Measurements from ENCODE around the gene PLIN4. TPM values are rescaled to one million over a fixed set of nuclear protein-coding genes. Genes with fewer than 3 reads are reported as not detected.

PLIN4 gene
- total RNA-seq, 2 donors from 2014 or later, result 0.47 to 6.3 TPM

DNA sequence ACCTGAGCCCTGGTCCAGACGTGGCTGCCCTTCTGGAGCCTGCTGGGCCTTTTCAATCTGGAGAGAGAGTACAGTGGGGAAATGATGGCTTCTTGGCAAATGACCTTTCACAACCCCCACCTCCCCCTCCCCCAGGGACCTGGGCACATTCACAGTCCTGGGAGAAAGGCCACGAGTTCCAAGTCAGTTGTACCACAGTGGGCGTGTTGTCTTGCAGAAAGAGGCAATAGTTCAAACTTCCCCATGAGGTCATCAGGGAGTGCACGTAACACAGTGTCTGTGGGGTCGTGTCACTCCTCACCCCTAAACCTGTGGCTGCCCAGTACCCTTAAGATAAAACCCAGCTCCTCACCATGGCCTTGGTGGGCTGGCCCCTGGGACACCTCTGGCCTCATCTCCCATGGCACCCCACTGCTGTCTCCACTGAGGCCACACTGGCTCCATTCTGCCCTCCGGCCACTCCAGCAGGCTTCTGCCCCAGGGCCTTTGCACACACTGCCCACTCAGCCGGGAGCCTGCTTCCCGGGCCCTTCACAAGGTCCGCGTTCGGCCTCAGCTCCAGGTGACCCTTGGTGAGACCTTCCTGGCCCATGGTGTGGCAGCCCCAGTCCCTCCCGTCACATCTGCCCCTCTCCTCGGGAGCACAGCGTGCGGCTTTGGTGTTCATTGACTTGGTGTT, 13.3 kb downstream of the PLIN4 start:
- no peak overlapping the region for H3K9ac ChIP-seq (ENCODE audit: low read depth in 2 of 2, low read length in 2 of 2)

GRCh38 chr19:4504297-4504701, 14.0 kb downstream of the PLIN4 start:
- no peak for DNase-seq
- TF ChIP-seq, protein P1, sequence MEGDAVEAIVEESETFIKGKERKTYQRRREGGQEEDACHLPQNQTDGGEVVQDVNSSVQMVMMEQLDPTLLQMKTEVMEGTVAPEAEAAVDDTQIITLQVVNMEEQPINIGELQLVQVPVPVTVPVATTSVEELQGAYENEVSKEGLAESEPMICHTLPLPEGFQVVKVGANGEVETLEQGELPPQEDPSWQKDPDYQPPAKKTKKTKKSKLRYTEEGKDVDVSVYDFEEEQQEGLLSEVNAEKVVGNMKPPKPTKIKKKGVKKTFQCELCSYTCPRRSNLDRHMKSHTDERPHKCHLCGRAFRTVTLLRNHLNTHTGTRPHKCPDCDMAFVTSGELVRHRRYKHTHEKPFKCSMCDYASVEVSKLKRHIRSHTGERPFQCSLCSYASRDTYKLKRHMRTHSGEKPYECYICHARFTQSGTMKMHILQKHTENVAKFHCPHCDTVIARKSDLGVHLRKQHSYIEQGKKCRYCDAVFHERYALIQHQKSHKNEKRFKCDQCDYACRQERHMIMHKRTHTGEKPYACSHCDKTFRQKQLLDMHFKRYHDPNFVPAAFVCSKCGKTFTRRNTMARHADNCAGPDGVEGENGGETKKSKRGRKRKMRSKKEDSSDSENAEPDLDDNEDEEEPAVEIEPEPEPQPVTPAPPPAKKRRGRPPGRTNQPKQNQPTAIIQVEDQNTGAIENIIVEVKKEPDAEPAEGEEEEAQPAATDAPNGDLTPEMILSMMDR (IDR thresholded peaks at IDR 0.05), result no peak
- Histone ChIP-seq H3K4me3 (no peak overlapping the region), H3K36me3 (no peaks in the 10 kb centered on the region), H3K9me3 (no peaks in the 10 kb centered on the region), H3K4me1 (no peaks in the 10 kb centered on the region), H3K27ac (no peak overlapping the region), H3K9ac (ENCODE audit: low read depth in 2 of 2, low read length in 2 of 2) (no peak overlapping the region), H3K27me3 (no peaks in the 10 kb centered on the region)
- intact Hi-C loops (cut with DNase I), result no loop called here

More for the DNA sequence above, 13.3 kb downstream of the PLIN4 start:
- Histone ChIP-seq H3K9me3 (no peaks in the 10 kb centered on the region), H3K27ac (no peak overlapping the region), H3K27me3 (no peaks in the 10 kb centered on the region), H3K36me3 (no peaks in the 10 kb centered on the region), H3K4me1 (no peaks in the 10 kb centered on the region), H3K4me3 (no peak overlapping the region)
- intact Hi-C loops (cut with DNase I), result no loop called here
- TF ChIP-seq, protein P1 (IDR thresholded peaks at IDR 0.05), result no peak
- DNase-seq, result no peak

DNA sequence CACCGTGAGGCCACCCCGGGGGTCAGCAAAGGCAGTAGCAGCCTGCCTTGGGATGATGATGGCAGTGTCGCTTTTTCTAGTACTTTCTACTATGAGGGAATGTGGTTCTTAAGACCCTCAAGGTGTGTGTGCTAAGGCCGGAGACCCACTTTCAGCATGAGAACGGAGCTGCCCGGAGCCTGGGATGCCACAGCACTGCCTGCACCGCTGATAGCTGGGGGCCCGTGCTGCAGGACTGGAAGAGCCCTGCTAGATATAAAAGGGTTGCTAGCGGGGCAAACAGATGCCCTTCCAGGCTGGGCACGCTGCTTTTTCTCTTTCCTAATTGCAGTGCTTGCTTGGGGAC, 14.5 kb downstream of the PLIN4 start:
- no peak overlapping the region for H3K4me3 ChIP-seq
- H3K9ac ChIP-seq (ENCODE audit: low read depth in 2 of 2, low read length in 2 of 2), result no peak overlapping the region
- H3K36me3 ChIP-seq, result no peaks in the 10 kb centered on the region
- H3K27ac ChIP-seq, result no peak overlapping the region
- TF ChIP-seq, protein P1 (IDR thresholded peaks at IDR 0.05), result no peak
- H3K9me3 ChIP-seq, result no peaks in the 10 kb centered on the region
- no peak for DNase-seq
- intact Hi-C loops (cut with DNase I), result no loop called here
- no peaks in the 10 kb centered on the region for H3K27me3 ChIP-seq
- H3K4me1 ChIP-seq, result no peaks in the 10 kb centered on the region

DNA sequence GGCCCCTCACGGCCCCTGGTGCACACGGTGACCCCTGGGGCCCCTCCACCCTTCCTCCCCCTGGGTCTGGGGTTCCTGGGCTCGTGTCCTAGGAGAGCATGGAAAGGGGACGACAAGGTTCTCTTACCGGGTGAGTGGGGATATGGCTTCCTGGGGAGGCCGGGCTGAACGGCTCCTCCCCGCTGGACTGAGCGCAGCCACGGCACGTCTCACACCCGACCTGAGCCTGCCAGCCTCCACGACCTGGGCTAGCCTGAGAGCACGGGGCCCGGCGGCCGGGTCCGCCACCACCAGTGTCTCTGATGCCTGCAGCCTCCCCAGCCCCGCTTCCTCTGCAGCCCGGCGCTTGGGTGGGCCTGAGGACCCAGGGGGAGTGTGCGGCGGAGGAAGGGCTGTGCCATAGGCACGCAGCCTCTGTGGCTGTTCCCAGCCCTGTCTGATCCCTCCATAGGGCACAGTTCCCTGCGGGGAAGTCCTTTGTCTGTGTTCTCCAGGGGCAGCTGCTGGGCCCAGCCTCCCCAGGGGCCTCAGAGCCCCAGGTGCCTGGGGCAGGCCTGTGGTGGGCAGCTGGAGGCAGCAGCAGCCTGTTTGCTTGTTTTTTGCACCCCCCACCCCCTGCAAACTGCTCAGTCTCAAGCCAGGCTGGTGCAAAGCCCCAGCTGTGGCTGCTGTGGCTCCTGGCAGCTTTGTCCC, 15.0 kb downstream of the PLIN4 start:
- DNase-seq, result no peak
- H3K27ac ChIP-seq, result no peak overlapping the region
- no peak overlapping the region for H3K9ac ChIP-seq (ENCODE audit: low read depth in 2 of 2, low read length in 2 of 2)
- intact Hi-C loops (cut with DNase I), result no loop called here
- H3K9me3 ChIP-seq, result no peaks in the 10 kb centered on the region
- H3K4me1 ChIP-seq, result no peaks in the 10 kb centered on the region
- H3K4me3 ChIP-seq, result no peak overlapping the region
- TF ChIP-seq, protein P1 (IDR thresholded peaks at IDR 0.05), result no peak
- no peaks in the 10 kb centered on the region for H3K27me3 ChIP-seq
- H3K36me3 ChIP-seq, result no peaks in the 10 kb centered on the region

GRCh38 chr19:4502282-4503131, 15.8 kb downstream of the PLIN4 start:
- H3K36me3 ChIP-seq, result peaks cover 7% of the 10 kb centered on the region
- no peak for DNase-seq
- no peaks in the 10 kb centered on the region for H3K9me3 ChIP-seq
- intact Hi-C loops (cut with DNase I), result no loop called here
- H3K9ac ChIP-seq (ENCODE audit: low read depth in 2 of 2, low read length in 2 of 2), result no peak overlapping the region
- H3K4me3 ChIP-seq, result no peak overlapping the region
- no peaks in the 10 kb centered on the region for H3K27me3 ChIP-seq
- H3K27ac ChIP-seq, result no peak overlapping the region
- TF ChIP-seq, protein P1 (IDR thresholded peaks at IDR 0.05), result no peak
- no peaks in the 10 kb centered on the region for H3K4me1 ChIP-seq
